SK-N-MC (cell line): ENCODE measurements around the gene NAV3.

Source experiments
- DNase-seq: peaks from one replicate; pipeline ENCODE4 v3.0.0-alpha.2; 2011; ENCODE audit warnings: low read depth, low spot score
- H3K27ac ChIP-seq: fragments of 200-600 bp; sonication (generic); 2 replicates; pipeline ENCODE4 v1.5.1; 2016; ENCODE audit warnings: mixed run types
- H3K36me3 ChIP-seq: fragments of 200-600 bp; sonication (generic); 2 replicates; pipeline ENCODE4 v1.6.1; 2017; ENCODE audit warnings: antibody characterized with exemption, low read length, mixed read lengths; ENCODE audit not compliant: insufficient read depth
- H3K4me3 ChIP-seq: fragments of 200-600 bp; sonication (generic); 2 replicates; pipeline ENCODE4 v1.5.1; 2016
- H3K9ac ChIP-seq: fragments of 200-600 bp; sonication (generic); 2 replicates; pipeline ENCODE4 v1.8.0; 2017; ENCODE audit warnings: mixed run types, mixed read lengths; ENCODE audit not compliant: insufficient read length
- H3K9me3 ChIP-seq: fragments of 200-600 bp; sonication (generic); 2 replicates; pipeline ENCODE4 v1.6.1; 2017; ENCODE audit warnings: low read depth, mild to moderate bottlenecking, antibody characterized with exemption, low read length, moderate library complexity, mixed read lengths
- FOXP2 ChIP-seq: optimal IDR thresholded peaks from 2 replicates; pipeline ENCODE3; 2011; ENCODE audit warnings: mild to moderate bottlenecking, moderate library complexity; ENCODE audit not compliant: insufficient read depth; ENCODE audit errors: extremely low read length, control extremely low read depth

The NAV3 gene

DNA sequence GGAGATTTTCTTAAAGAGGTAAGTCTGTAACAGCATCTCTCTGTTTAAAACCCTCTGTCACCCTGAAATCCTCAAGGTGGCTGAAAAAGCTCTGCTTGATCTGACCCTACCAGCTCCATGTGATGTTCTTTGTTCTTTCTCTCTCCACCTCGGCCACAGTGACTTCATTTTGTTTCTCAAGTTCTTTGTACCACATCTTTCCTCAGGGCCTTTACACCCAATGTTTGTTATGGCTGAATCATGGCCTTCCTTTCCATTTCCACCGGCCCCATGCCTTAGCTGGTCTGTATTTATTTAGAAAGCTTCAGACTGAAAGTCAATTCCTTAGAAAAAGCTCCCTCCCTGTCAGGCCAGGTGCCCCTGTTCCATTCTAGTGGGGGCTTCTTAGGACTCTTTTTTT, 431.2 kb downstream of the NAV3 start:
- H3K4me3 ChIP-seq: no peak overlapping the region
- TF ChIP-seq FOXP2: no peak
- no peaks in the 10 kb centered on the region for H3K36me3 ChIP-seq
- DNase-seq: no peak
- H3K27ac ChIP-seq: no peak overlapping the region
- H3K9ac ChIP-seq: no peak overlapping the region
- no peaks in the 10 kb centered on the region for H3K9me3 ChIP-seq
